Small intestine (tissue), 7 donors: ENCODE measurements around the gene ST6GALNAC6. TPM values are rescaled to one million over a fixed set of nuclear protein-coding genes. Genes with fewer than 3 reads are reported as not detected.
A peak's percentile ranks its signal among the peaks of the same experiment; 100 is the strongest.
"Not testable (repeated sequence)": the region's sequence is repeated elsewhere in the genome, so short reads cannot be mapped to it uniquely, and the experiment has no call there.

Experiments used
- DNase-seq, 2 donors: peaks; one replicate each; pipeline versions ENCODE4 v3.0.0 to v3.0.0-alpha.2; 2013
- FAIRE-seq: peaks from 2 replicates; lab custom pipeline; 2012; peaks lifted over from hg19 to GRCh38; lab: Jason Lieb, UNC
- H3K27ac ChIP-seq, 3 donors: one replicate each; pipeline ENCODE4 v1.5.1; 2013; ENCODE audit warnings: low read length in 2 of 3, mild to moderate bottlenecking in 2 of 3, control low read depth in 1 of 3, inconsistent platforms in 1 of 3, low read depth in 1 of 3, moderate library complexity in 1 of 3
- H3K27me3 ChIP-seq, 3 donors: one replicate each; pipeline ENCODE4 v1.6.1; 2013; ENCODE audit warnings: low read length in 3 of 3, inconsistent platforms in 1 of 3; ENCODE audit not compliant: control insufficient read depth in 3 of 3, insufficient read depth in 3 of 3
- H3K36me3 ChIP-seq, 3 donors: one replicate each; pipeline ENCODE4 v1.6.1; 2013; ENCODE audit warnings: low read length in 3 of 3, inconsistent platforms in 1 of 3, low read depth in 1 of 3, mild to moderate bottlenecking in 1 of 3, moderate library complexity in 1 of 3; ENCODE audit not compliant: control insufficient read depth in 3 of 3, insufficient read depth in 2 of 3
- H3K4me1 ChIP-seq, 3 donors: one replicate each; pipeline ENCODE4 v1.6.1; 2013; ENCODE audit warnings: low read length in 2 of 3, inconsistent platforms in 1 of 3, low read depth in 1 of 3, mild to moderate bottlenecking in 1 of 3, moderate library complexity in 1 of 3; ENCODE audit not compliant: control insufficient read depth in 3 of 3, insufficient read depth in 2 of 3
- H3K4me3 ChIP-seq, 3 donors: one replicate each; pipeline ENCODE4 v1.5.1; 2013; ENCODE audit warnings: low read length in 3 of 3, control low read depth in 1 of 3, inconsistent platforms in 1 of 3, low read depth in 1 of 3, mild to moderate bottlenecking in 1 of 3, moderate library complexity in 1 of 3
- H3K9me3 ChIP-seq, 2 donors: one replicate each; pipeline ENCODE4 v1.6.1; 2013; ENCODE audit warnings: low read depth in 1 of 2, low read length in 1 of 2; ENCODE audit not compliant: control insufficient read depth in 2 of 2, insufficient read depth in 1 of 2
- WGBS, 3 donors: extraction: QIAGEN DNeasy Blood & Tissue Kit; methylation state at CpG; one replicate each; pipeline ENCODE4 v1.1.7; 2013; 5-methylcytosine and 5-hydroxymethylcytosine counted together
- polyA plus RNA-seq, 4 donors: library from polyadenylated mRNA; stranded (reverse) in 3 of 4; unstranded in 1 of 4; fragments of 200-250 nt in 3 of 4; fragments of 120-200 nt in 1 of 4; gene quantifications; one replicate each; pipeline versions ENCODE4 v1.2.1 to v1.2.3, GENCODE V29; 2013
- donor health status: healthy with polysubstance abuse.
- donor health status: control.
- donor health status: control.
- donor health status: Bipolar disorder and iron deficiency.
- donor health status: healthy.

Gene ST6GALNAC6
- polyA plus RNA-seq, 4 donors: 2.2 to 31.8 (median 11.8) TPM

DNA sequence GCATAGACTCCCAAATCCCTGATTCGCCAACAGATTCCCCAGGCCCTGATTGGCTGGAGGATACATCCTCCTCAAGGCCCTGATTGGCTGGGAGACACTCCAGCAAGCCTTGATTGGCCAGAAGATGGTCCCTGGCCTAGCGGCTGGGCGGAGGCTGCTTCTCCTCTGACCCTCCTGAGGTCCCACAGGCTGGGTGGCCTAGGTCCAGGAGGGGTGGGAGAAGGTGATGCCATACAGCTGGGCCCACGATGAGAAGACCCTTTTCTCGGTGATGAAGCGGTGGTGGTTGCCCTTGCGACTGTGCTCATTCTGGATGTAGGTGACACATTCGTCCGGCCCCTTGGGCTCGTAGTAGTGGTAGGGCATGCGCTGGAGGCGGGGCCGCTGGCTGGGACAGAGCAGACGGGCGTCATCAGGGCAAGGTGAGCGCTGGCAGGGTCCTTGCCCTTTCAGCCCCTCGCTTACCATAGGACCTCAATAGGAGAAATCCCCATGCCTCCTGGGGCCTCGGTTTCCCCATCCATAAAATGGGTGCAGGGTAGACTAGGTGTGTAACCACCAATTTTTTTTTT, 12.9 kb downstream of the ST6GALNAC6 start:
- Histone ChIP-seq H3K9me3 (no peaks in the 10 kb centered on the region), H3K4me1 (no peaks in the 10 kb centered on the region), H3K27ac (no peak overlapping the region), H3K4me3 (no peak overlapping the region), H3K36me3 (peaks cover 0 to 47% (median 2%) of the 10 kb centered on the region in 3 donors), H3K27me3 (no peaks in the 10 kb centered on the region)
- FAIRE-seq (no peak), DNase-seq (no peak)
- 93 to 96% (median 95%) methylated on average over 18 of the region's 18 CpGs for WGBS, 3 donors

DNA sequence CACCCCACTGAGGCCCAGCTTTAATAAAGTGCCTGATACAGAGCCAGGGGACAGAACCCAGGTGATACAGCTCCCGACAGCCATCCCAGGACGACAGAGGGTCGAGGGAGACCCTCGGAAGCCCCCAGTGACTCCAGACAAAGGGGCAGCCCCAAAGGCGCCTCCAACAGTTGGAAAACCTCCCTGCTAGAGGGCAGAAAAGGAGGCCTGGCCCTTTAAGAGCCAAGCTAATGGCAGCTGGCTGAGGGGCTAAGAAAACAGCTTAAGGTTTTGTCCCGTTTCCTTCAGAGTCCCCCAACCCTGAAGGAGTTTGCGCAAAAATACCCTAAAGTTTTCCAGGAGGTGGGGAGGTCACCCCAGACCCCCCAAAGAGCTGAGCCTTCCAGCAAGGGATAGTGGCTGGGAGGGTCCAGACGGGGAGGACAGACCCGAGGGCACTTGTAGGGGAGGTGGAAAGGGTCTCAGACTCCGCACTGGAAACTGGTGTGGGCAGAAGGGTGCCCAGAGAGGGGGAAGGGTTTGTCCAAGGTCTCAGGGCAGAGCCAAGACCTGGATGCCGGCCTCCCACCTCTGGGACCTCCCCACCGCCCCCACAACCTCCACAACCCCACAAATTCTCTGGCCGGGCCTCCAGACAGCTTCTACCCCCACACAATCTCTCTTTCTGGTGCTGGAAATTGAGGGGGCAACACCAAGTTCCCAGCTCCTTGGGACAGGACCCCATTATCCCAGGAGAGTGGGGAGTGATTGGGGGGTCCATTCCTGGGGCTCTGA, 13.7 kb downstream of the ST6GALNAC6 start:
- 79 to 82% (median 80%) methylated on average over 13 of the region's 13 CpGs for WGBS, 3 donors
- Histone ChIP-seq H3K27me3 (no peaks in the 10 kb centered on the region), H3K4me3 (no peak overlapping the region), H3K36me3 (peaks cover 0 to 44% (median 2%) of the 10 kb centered on the region in 3 donors), H3K27ac (no peak overlapping the region), H3K4me1 (no peaks in the 10 kb centered on the region), H3K9me3 (no peaks in the 10 kb centered on the region)
- no peak for DNase-seq
- FAIRE-seq: no peak

DNA sequence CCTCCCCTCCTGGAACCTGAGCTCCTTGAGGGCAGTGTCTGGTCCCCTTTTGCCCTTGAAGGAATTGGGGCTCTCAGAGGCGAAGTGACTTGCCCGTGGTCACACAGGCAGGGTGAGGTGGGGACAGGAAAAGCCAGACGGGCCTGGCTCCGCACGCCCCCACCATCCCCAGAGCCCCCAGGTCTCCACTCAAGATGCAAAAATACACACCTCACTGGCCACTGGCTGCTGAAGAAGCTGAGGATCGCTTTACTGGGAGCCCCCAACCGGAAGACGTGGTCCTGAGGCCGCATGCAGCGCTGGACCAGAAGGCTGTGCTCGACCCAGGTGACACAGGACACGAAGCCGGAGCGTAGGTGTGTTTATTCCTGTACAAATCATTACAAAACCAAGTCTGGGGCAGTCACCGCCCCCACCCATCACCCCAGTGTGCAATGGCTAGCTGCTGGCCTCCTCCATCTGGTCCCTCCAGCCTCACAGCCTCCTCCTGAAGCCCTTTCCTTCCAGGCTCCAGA, 14.4 kb downstream of the ST6GALNAC6 start:
- DNase-seq (no peak), FAIRE-seq (no peak)
- Histone ChIP-seq H3K4me1 (no peaks in the 10 kb centered on the region), H3K27ac (peak overlapping the region in 1 of 3 donors; percentile 21), H3K9me3 (no peaks in the 10 kb centered on the region), H3K36me3 (peaks cover 0 to 37% (median 0%) of the 10 kb centered on the region in 3 donors), H3K4me3 (no peak overlapping the region), H3K27me3 (no peaks in the 10 kb centered on the region)
- 74 to 78% (median 77%) methylated on average over 15 of the region's 15 CpGs for WGBS, 3 donors

DNA sequence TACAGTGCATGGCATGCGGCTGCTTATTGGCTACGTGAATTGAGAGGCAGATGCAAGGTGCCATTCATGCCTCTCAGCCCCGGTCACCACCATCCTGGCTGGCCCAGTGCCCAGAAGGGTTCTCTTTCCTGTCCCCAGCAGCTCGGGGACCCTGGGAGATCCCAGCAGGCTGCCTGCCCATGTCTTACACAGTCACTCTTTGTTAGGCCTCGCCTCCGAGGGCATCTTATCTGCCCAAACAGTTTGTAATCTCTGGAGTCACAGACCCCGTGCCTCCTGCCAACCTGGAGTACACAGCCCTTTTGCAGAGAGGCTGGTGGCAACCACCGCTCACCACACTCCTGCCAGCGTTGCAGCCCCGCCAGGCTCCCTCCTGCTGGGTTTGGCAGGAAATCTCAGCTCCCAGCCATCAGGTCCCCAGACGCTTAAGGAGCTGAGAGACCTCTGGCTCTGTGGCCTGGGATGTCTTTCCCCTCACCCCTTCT, 14.9 kb downstream of the ST6GALNAC6 start:
- Histone ChIP-seq H3K9me3 (no peaks in the 10 kb centered on the region), H3K27me3 (no peaks in the 10 kb centered on the region), H3K27ac (peak overlapping the region in 1 of 3 donors; percentile 21), H3K36me3 (peaks cover 0 to 36% (median 0%) of the 10 kb centered on the region in 3 donors), H3K4me1 (no peaks in the 10 kb centered on the region), H3K4me3 (no peak overlapping the region)
- DNase-seq (peak in 1 of 2 donors; percentile 12), FAIRE-seq (no peak)
- 15 to 43% (median 26%) methylated on average over 11 of the region's 11 CpGs for WGBS, 3 donors

DNA sequence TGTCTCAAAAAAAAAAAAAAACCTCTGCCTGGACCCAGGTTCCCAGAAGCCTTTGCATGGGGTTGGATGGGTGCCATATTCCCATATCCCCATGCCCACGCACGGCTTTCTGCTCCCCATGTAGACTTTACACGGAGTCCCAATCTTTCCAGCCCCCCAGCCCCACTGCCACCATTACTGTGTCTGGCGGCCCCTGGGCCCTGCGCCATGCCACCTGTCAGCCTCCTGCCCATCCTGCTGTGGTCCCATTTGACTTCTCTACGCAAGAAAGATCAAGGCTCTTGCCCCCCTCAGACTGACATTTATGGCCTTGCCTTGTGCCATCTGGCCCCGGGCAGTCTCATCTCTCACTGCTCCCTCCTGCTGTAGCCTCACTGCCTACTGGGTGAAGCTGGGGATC, 15.4 kb downstream of the ST6GALNAC6 start:
- Histone ChIP-seq H3K27ac (peak overlapping the region in 1 of 3 donors; percentile 27), H3K4me3 (no peak overlapping the region), H3K27me3 (no peaks in the 10 kb centered on the region), H3K9me3 (no peaks in the 10 kb centered on the region), H3K36me3 (peaks cover 0 to 36% (median 0%) of the 10 kb centered on the region in 3 donors), H3K4me1 (no peaks in the 10 kb centered on the region)
- 57 to 78% (median 78%) methylated on average over 7 of the region's 7 CpGs for WGBS, 3 donors
- DNase-seq: no peak
- no peak for FAIRE-seq

DNA sequence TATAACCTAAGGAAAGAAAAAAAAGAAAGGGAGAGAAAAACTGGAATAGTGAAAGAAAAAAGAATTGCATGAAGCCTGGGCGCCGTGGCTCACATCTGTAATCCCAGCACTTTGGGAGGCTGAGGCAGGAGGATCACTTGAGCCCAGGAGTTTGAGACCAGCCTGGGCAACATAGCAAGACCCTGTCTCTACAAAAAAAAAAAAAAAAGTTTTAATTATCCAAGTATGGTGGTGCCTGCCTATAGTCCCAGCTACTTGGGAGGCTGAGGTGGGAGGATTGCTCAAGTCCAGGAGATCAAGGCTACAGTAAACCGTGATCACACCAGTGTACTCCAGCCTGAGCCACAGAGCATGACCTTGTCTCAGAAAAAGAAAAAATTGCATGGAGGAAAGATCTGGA, 17.7 kb downstream of the ST6GALNAC6 start:
- 64 to 82% (median 78%) methylated on average over 3 of the region's 3 CpGs for WGBS, 3 donors
- not testable (repeated sequence) for H3K9me3 ChIP-seq, H3K27ac ChIP-seq, DNase-seq, H3K27me3 ChIP-seq, H3K4me3 ChIP-seq, FAIRE-seq
- Histone ChIP-seq H3K4me1 (peaks cover 0 to 11% (median 0%) of the 10 kb centered on the region in 3 donors), H3K36me3 (peaks cover 0 to 27% (median 0%) of the 10 kb centered on the region in 3 donors)

DNA sequence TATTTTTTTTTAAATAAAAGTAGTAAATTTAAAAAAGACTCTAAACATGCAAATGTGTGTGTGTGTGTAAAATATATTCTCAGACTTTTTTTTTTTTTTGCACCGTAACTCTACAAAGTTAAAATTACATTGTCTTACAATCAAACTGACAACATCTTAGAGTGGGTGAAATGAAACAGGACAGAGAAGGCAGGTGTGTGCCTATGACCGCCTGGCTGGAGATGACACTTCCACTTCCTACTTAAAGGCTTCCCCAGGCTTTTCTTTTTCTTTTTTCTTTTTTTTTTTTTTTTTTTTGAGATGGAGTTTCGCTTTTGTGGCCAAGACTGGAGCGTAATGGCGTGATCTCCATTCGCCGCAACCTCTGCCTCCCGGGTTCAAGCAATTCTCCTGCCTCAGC, 19.3 kb downstream of the ST6GALNAC6 start:
- FAIRE-seq: no peak
- DNase-seq: no peak
- Histone ChIP-seq H3K36me3 (peaks cover 0 to 12% (median 0%) of the 10 kb centered on the region in 3 donors), H3K27ac (no peak overlapping the region), H3K4me3 (no peak overlapping the region), H3K27me3 (peaks cover 0 to 8% (median 0%) of the 10 kb centered on the region in 3 donors), H3K4me1 (peaks cover 3 to 23% (median 3%) of the 10 kb centered on the region in 3 donors), H3K9me3 (no peaks in the 10 kb centered on the region)
- WGBS, 3 donors: 72 to 82% (median 74%) methylated on average over 8 of the region's 8 CpGs

DNA sequence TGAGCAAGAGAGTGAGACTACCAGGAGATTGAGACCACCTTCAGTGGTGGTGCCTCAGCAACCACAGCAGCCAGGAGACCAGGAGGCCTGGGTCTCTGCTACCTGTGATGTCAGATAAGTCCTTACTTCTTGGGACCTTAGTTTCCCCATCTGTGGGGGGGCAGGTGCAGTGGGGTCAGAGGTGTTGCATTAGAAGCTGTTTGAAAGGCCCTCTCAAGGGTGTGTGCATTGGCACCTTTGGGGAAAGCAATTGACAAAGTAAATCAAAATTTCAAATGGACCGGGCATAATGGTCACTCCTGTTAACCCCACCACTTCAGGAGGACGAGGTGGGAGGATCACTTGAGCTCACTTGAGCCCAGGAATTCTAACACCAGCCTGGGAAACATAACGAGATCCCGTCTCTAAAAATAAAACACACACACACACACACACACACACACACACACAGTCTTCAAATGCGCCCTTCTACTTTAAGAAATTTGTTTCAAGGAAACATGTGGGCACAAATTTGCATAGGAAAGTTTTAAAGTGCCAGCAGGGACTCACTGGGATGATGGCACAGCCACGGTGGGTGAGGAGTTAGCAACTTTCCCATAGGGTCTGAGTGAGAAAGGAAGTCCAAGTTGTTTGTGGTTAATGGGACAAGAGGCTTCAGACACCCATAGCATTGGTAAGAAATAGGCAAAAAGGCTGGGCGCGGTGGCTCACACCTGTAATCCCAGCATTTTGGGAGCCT, 20.6 kb downstream of the ST6GALNAC6 start:
- peaks cover 0 to 8% (median 0%) of the 10 kb centered on the region in 3 donors for H3K27me3 ChIP-seq
- H3K4me1 ChIP-seq: peaks cover 3 to 23% (median 3%) of the 10 kb centered on the region in 3 donors
- DNase-seq (no peak), FAIRE-seq (no peak)
- no peaks in the 10 kb centered on the region for H3K9me3 ChIP-seq
- no peak overlapping the region for H3K4me3 ChIP-seq
- H3K36me3 ChIP-seq: peaks cover 0 to 7% (median 0%) of the 10 kb centered on the region in 3 donors
- H3K27ac ChIP-seq: no peak overlapping the region
- 61 to 68% (median 68%) methylated on average over 8 of the region's 8 CpGs for WGBS, 3 donors
